Neural cell (in vitro differentiated cells): Measurements from ENCODE around the gene CLDN24. TPM values are rescaled to one million over a fixed set of nuclear protein-coding genes. Genes with fewer than 3 reads are reported as not detected.

Source experiments
- H2AFZ ChIP-seq: fragments of 200-600, 300-800 bp; sonication (generic), shearing (Covaris generic); 2 replicates; pipeline ENCODE4 v1.6.0; 2014; ENCODE audit warnings: low read depth, mild to moderate bottlenecking, antibody characterized with exemption, low read length, moderate library complexity
- H3F3A ChIP-seq: fragments of 200-600 bp; shearing (Covaris generic); 2 replicates; pipeline ENCODE4 v1.6.1; 2016; ENCODE audit warnings: mild to moderate bottlenecking, moderate library complexity, mixed read lengths, antibody characterized with exemption, low read length; ENCODE audit not compliant: insufficient read depth, poor library complexity, severe bottlenecking
- H3K27ac ChIP-seq: fragments of 200-600, 300-800 bp; sonication (generic), shearing (Covaris generic); 2 replicates; pipeline ENCODE4 v1.5.1; 2014; ENCODE audit warnings: mild to moderate bottlenecking, low read length, moderate library complexity
- H3K27me3 ChIP-seq: fragments of 300-800, 200-600 bp; sonication (generic), shearing (Covaris generic); 2 replicates; pipeline ENCODE4 v1.6.0; 2014; ENCODE audit warnings: mild to moderate bottlenecking, low read depth, low read length, moderate library complexity; ENCODE audit not compliant: insufficient read depth
- H3K36me3 ChIP-seq: fragments of 300-800, 200-600 bp; sonication (generic), shearing (Covaris generic); 2 replicates; pipeline ENCODE4 v1.5.1; 2014; ENCODE audit warnings: mild to moderate bottlenecking, antibody characterized with exemption, low read length, moderate library complexity; ENCODE audit not compliant: insufficient read depth
- H3K4me2 ChIP-seq: fragments of 300-800, 200-600 bp; sonication (generic), shearing (Covaris generic); 2 replicates; pipeline ENCODE4 v1.6.0; 2014; ENCODE audit warnings: mild to moderate bottlenecking, low read length
- H3K4me3 ChIP-seq: fragments of 300-800, 200-600 bp; sonication (generic), shearing (Covaris generic); 2 replicates; pipeline ENCODE4 v1.5.1; 2014; ENCODE audit warnings: mild to moderate bottlenecking, low read length, moderate library complexity
- H3K79me2 ChIP-seq: fragments of 200-600 bp; shearing (Covaris generic); replicated peaks from 2 replicates; pipeline ENCODE4 v1.6.0; 2014; ENCODE audit warnings: mild to moderate bottlenecking, low read length, moderate library complexity; ENCODE audit not compliant: insufficient read depth
- H3K9ac ChIP-seq: fragments of 300-800, 200-600 bp; sonication (generic), shearing (Covaris generic); 2 replicates; pipeline ENCODE4 v1.6.1; 2016; ENCODE audit warnings: mild to moderate bottlenecking, low read length, mixed read lengths
- H3K9me2 ChIP-seq: fragments of 200-600 bp; shearing (Covaris generic); 2 replicates; pipeline ENCODE4 v1.6.1; 2016; ENCODE audit warnings: mild to moderate bottlenecking, low read length, mixed read lengths; ENCODE audit not compliant: insufficient read depth
- H3K9me3 ChIP-seq: fragments of 200-600, 300-800 bp; sonication (generic), shearing (Covaris generic); 2 replicates; pipeline ENCODE4 v1.6.1; 2016; ENCODE audit warnings: mild to moderate bottlenecking, mixed run types, low read length, moderate library complexity, mixed read lengths
- H4K20me1 ChIP-seq: fragments of 200-600 bp; shearing (Covaris generic); 2 replicates; pipeline ENCODE4 v1.6.1; 2016; ENCODE audit warnings: mild to moderate bottlenecking, mixed run types; ENCODE audit not compliant: insufficient read depth
- EP300 ChIP-seq: fragments of 450-650 bp; conservative IDR thresholded peaks from 2 replicates; pipeline ENCODE4 v1.6.1; 2014; ENCODE audit warnings: antibody characterized with exemption, mild to moderate bottlenecking, moderate library complexity; ENCODE audit not compliant: poor library complexity, severe bottlenecking
- EZH2 ChIP-seq: fragments of 200-600, 300-800 bp; shearing (Covaris generic), sonication (generic); IDR thresholded peaks from 2 replicates; pipeline ENCODE4 v1.6.1; 2014; ENCODE audit warnings: antibody characterized with exemption, low read length, borderline replicate concordance, mild to moderate bottlenecking; ENCODE audit not compliant: insufficient read depth, poor library complexity, severe bottlenecking
- MXI1 ChIP-seq: fragments of 450-650 bp; conservative IDR thresholded peaks from 2 replicates; pipeline ENCODE4 v1.6.1; 2014; ENCODE audit warnings: antibody characterized with exemption, mild to moderate bottlenecking; ENCODE audit not compliant: poor library complexity, severe bottlenecking
- POLR2AphosphoS5 ChIP-seq: IDR thresholded peaks from 2 replicates; pipeline ENCODE4 v1.6.1; 2012
- RAD21 ChIP-seq: fragments of 450-650 bp; conservative IDR thresholded peaks from 2 replicates; pipeline ENCODE4 v1.6.1; 2014; ENCODE audit warnings: antibody characterized with exemption, mild to moderate bottlenecking, moderate library complexity
- REST ChIP-seq: IDR thresholded peaks from 2 replicates; pipeline ENCODE4 v1.6.1; 2012; ENCODE audit warnings: borderline replicate concordance
- SMC3 ChIP-seq: fragments of 450-650 bp; conservative IDR thresholded peaks from 2 replicates; pipeline ENCODE4 v1.6.1; 2014; ENCODE audit warnings: antibody characterized with exemption, mild to moderate bottlenecking, moderate library complexity; ENCODE audit not compliant: poor library complexity
- TAF1 ChIP-seq: IDR thresholded peaks from 2 replicates; pipeline ENCODE4 v1.6.1; 2012; ENCODE audit warnings: low read depth
- polyA minus RNA-seq: library from RNA; depleted of rRNA, polyadenylated mRNA; stranded (reverse); fragments of >200 nt; gene quantifications from 2 replicates; pipeline ENCODE4 v1.2.3, GENCODE V29; 2014
- polyA plus RNA-seq: library from polyadenylated mRNA; depleted of rRNA; stranded (reverse); fragments of >200 nt; gene quantifications from 2 replicates; pipeline ENCODE4 v1.2.3, GENCODE V29; 2014
- TF ChIP-seq, protein P1 (sequence below): fragments of 450-650 bp; IDR thresholded peaks from 2 replicates; pipeline ENCODE4 v1.5.1; 2014; ENCODE audit warnings: antibody characterized with exemption, mild to moderate bottlenecking, moderate library complexity; ENCODE audit not compliant: poor library complexity, severe bottlenecking

Gene CLDN24
- polyA plus RNA-seq: not detected in 2 replicates
- not detected in 2 replicates for polyA minus RNA-seq

GRCh38 chr4:183322326-183322725 is at the start of gene CLDN24:
CLDN24 (minus strand) TSS chr4:183322426; CDS start chr4:183322426, 0 bp downstream.
- H3K27me3 ChIP-seq: no peaks in the 10 kb centered on the region
- no peak within 1 kb of the TSS for H2AFZ ChIP-seq
- no peaks in the 10 kb centered on the region for H3K9me2 ChIP-seq
- H3K4me3 ChIP-seq: no peak within 1 kb of the TSS
- no peaks in the 10 kb centered on the region for H4K20me1 ChIP-seq
- no peaks in the 10 kb centered on the region for H3F3A ChIP-seq
- H3K36me3 ChIP-seq: no peaks in the 10 kb centered on the region
- no peaks in the 10 kb centered on the region for H3K79me2 ChIP-seq
- no peak within 1 kb of the TSS for H3K27ac ChIP-seq
- H3K4me2 ChIP-seq: no peak within 1 kb of the TSS
- H3K9ac ChIP-seq: no peak within 1 kb of the TSS
- no peaks in the 10 kb centered on the region for H3K9me3 ChIP-seq
- no peak for TF ChIP-seq REST
- no peak for TF ChIP-seq POLR2AphosphoS5
- TF ChIP-seq EP300: no peak
- TF ChIP-seq TAF1: no peak
- TF ChIP-seq MXI1: no peak

DNA sequence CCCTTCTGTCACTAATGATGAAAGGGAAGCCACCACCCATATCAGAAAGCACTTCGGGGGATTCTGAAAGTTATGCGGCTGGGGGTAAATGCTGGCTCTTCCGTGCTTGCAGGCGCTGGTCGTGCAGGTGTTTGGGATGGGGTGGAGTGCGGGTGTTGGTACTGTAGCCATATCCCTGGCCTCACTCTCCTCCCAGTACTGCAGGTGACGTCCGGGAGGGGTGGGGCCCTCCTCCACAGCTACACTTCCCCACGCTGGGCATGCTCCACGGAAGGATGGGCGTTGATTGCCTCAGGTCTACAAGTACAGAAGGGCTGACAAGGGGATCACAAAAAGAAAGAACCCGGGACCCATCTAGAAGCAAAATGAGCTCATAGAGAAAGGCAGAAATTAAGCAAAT is 48.6 kb upstream of the CLDN24 start:
- no peaks in the 10 kb centered on the region for H3K9me2 ChIP-seq
- peaks cover 5% of the 10 kb centered on the region for H3K9me3 ChIP-seq
- H3K79me2 ChIP-seq: no peaks in the 10 kb centered on the region
- H3K27ac ChIP-seq: no peak overlapping the region
- no peaks in the 10 kb centered on the region for H3F3A ChIP-seq
- no peaks in the 10 kb centered on the region for H4K20me1 ChIP-seq
- H3K9ac ChIP-seq: no peak overlapping the region
- TF ChIP-seq POLR2AphosphoS5 (no peak), REST (no peak), RAD21 (no peak), EZH2 (no peak), TAF1 (no peak), MXI1 (no peak), SMC3 (no peak)
- TF ChIP-seq, protein P1, sequence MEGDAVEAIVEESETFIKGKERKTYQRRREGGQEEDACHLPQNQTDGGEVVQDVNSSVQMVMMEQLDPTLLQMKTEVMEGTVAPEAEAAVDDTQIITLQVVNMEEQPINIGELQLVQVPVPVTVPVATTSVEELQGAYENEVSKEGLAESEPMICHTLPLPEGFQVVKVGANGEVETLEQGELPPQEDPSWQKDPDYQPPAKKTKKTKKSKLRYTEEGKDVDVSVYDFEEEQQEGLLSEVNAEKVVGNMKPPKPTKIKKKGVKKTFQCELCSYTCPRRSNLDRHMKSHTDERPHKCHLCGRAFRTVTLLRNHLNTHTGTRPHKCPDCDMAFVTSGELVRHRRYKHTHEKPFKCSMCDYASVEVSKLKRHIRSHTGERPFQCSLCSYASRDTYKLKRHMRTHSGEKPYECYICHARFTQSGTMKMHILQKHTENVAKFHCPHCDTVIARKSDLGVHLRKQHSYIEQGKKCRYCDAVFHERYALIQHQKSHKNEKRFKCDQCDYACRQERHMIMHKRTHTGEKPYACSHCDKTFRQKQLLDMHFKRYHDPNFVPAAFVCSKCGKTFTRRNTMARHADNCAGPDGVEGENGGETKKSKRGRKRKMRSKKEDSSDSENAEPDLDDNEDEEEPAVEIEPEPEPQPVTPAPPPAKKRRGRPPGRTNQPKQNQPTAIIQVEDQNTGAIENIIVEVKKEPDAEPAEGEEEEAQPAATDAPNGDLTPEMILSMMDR: no peak
- no peak overlapping the region for H2AFZ ChIP-seq
- no peak overlapping the region for H3K4me2 ChIP-seq
- no peak overlapping the region for H3K4me3 ChIP-seq
- H3K27me3 ChIP-seq: no peaks in the 10 kb centered on the region
- H3K36me3 ChIP-seq: no peaks in the 10 kb centered on the region
